Measurements from ENCODE around the gene ACOT2.
"Not testable (repeated sequence)": the region's sequence is repeated elsewhere in the genome, so short reads cannot be mapped to it uniquely, and the experiment has no call there.

ACOT2 gene

GRCh38 chr14:73582102-73582979 is 13.3 kb downstream of the ACOT2 start:
- H3K4me3 Mint-ChIP-seq; H3K36me3 Mint-ChIP-seq (ENCODE audit: low read depth); H3K4me1 Mint-ChIP-seq (ENCODE audit: low read depth); H3K9me3 Mint-ChIP-seq; H3K27ac Mint-ChIP-seq; DNase-seq (ENCODE audit: low spot score); H3K27me3 Mint-ChIP-seq (ENCODE audit: low read depth): not testable (repeated sequence)

GRCh38 chr14:73588695-73589094 is 19.7 kb downstream of the ACOT2 start:
- Mint-ChIP-seq H3K9me3 (no peaks in the 10 kb centered on the region), H3K4me1 (ENCODE audit: low read depth) (peaks cover 3% of the 10 kb centered on the region), H3K4me3 (no peak overlapping the region), H3K36me3 (ENCODE audit: low read depth) (no peaks in the 10 kb centered on the region), H3K27me3 (ENCODE audit: low read depth) (peaks cover 14% of the 10 kb centered on the region), H3K27ac (no peak overlapping the region)
- DNase-seq (ENCODE audit: low spot score) = no peak

- H3K27me3 Mint-ChIP-seq (ENCODE audit: low read depth) = peaks cover 14% of the 10 kb centered on the region
- no peaks in the 10 kb centered on the region for H3K36me3 Mint-ChIP-seq (ENCODE audit: low read depth)
- no peak overlapping the region for H3K4me3 Mint-ChIP-seq
- H3K9me3 Mint-ChIP-seq = no peaks in the 10 kb centered on the region
- peaks cover 3% of the 10 kb centered on the region for H3K4me1 Mint-ChIP-seq (ENCODE audit: low read depth)
- DNase-seq (ENCODE audit: low spot score) = no peak
- H3K27ac Mint-ChIP-seq = no peak overlapping the region
These were observed 20.1 kb downstream of the ACOT2 start for GRCh38 chr14:73589116-73589515.

- peaks cover 15% of the 10 kb centered on the region for H3K27me3 Mint-ChIP-seq (ENCODE audit: low read depth)
- not testable (repeated sequence) for H3K27ac Mint-ChIP-seq; H3K36me3 Mint-ChIP-seq (ENCODE audit: low read depth); H3K4me3 Mint-ChIP-seq; H3K4me1 Mint-ChIP-seq (ENCODE audit: low read depth); H3K9me3 Mint-ChIP-seq; DNase-seq (ENCODE audit: low spot score)
These were observed 21.6 kb downstream of the ACOT2 start for GRCh38 chr14:73590673-73591004.

GRCh38 chr14:73591690-73592449 is 22.9 kb downstream of the ACOT2 start, which contains the start of gene ACOT4:
Gene ACOT4 (plus strand): TSS chr14:73591873. CDS start chr14:73591960, 87 bp downstream.
- H3K4me1 Mint-ChIP-seq (ENCODE audit: low read depth) = peaks cover 3% of the 10 kb centered on the region
- H3K27ac Mint-ChIP-seq = no peak within 1 kb of the TSS
- peak within 1 kb of the TSS; percentile 64 for H3K4me3 Mint-ChIP-seq
- H3K9me3 Mint-ChIP-seq = no peaks in the 10 kb centered on the region
- H3K27me3 Mint-ChIP-seq (ENCODE audit: low read depth) = peaks cover 15% of the 10 kb centered on the region
- DNase-seq (ENCODE audit: low spot score) = no peak
- H3K36me3 Mint-ChIP-seq (ENCODE audit: low read depth) = no peaks in the 10 kb centered on the region

GRCh38 chr14:73594491-73594890 is 25.5 kb downstream of the ACOT2 start:
- Mint-ChIP-seq H3K27ac (no peak overlapping the region), H3K27me3 (ENCODE audit: low read depth) (peaks cover 11% of the 10 kb centered on the region), H3K4me1 (ENCODE audit: low read depth) (peaks cover 3% of the 10 kb centered on the region), H3K9me3 (no peaks in the 10 kb centered on the region), H3K4me3 (no peak overlapping the region), H3K36me3 (ENCODE audit: low read depth) (no peaks in the 10 kb centered on the region)
- DNase-seq (ENCODE audit: low spot score) = no peak

GRCh38 chr14:73599499-73599898 is 30.5 kb downstream of the ACOT2 start:
- Mint-ChIP-seq H3K4me1 (ENCODE audit: low read depth) (peaks cover 3% of the 10 kb centered on the region), H3K4me3 (no peak overlapping the region), H3K36me3 (ENCODE audit: low read depth) (no peaks in the 10 kb centered on the region), H3K9me3 (no peaks in the 10 kb centered on the region), H3K27ac (no peak overlapping the region), H3K27me3 (ENCODE audit: low read depth) (peaks cover 4% of the 10 kb centered on the region)
- DNase-seq (ENCODE audit: low spot score) = no peak

- Mint-ChIP-seq H3K9me3 (no peaks in the 10 kb centered on the region), H3K4me1 (ENCODE audit: low read depth) (peaks cover 5% of the 10 kb centered on the region), H3K27ac (no peak overlapping the region), H3K27me3 (ENCODE audit: low read depth) (peaks cover 7% of the 10 kb centered on the region), H3K36me3 (ENCODE audit: low read depth) (no peaks in the 10 kb centered on the region), H3K4me3 (no peak overlapping the region)
- no peak for DNase-seq (ENCODE audit: low spot score)
These were observed 34.0 kb downstream of the ACOT2 start for GRCh38 chr14:73602994-73603393.

GRCh38 chr14:73606271-73606670 is 37.3 kb downstream of the ACOT2 start:
- Mint-ChIP-seq H3K27ac (no peak overlapping the region), H3K36me3 (ENCODE audit: low read depth) (no peaks in the 10 kb centered on the region), H3K27me3 (ENCODE audit: low read depth) (peaks cover 20% of the 10 kb centered on the region), H3K9me3 (peaks cover 3% of the 10 kb centered on the region), H3K4me1 (ENCODE audit: low read depth) (peaks cover 7% of the 10 kb centered on the region), H3K4me3 (no peak overlapping the region)
- DNase-seq (ENCODE audit: low spot score) = no peak

- Mint-ChIP-seq H3K4me1 (ENCODE audit: low read depth) (peaks cover 9% of the 10 kb centered on the region), H3K9me3 (peaks cover 4% of the 10 kb centered on the region), H3K27ac (no peak overlapping the region), H3K27me3 (ENCODE audit: low read depth) (peaks cover 25% of the 10 kb centered on the region), H3K36me3 (ENCODE audit: low read depth) (no peaks in the 10 kb centered on the region), H3K4me3 (no peak overlapping the region)
- DNase-seq (ENCODE audit: low spot score) = no peak
These were observed 38.2 kb downstream of the ACOT2 start for GRCh38 chr14:73607241-73607640.

- H3K27me3 Mint-ChIP-seq (ENCODE audit: low read depth) = peaks cover 32% of the 10 kb centered on the region
- H3K4me1 Mint-ChIP-seq (ENCODE audit: low read depth) = peaks cover 12% of the 10 kb centered on the region
- H3K9me3 Mint-ChIP-seq = peaks cover 4% of the 10 kb centered on the region
- DNase-seq (ENCODE audit: low spot score) = no peak
- no peak overlapping the region for H3K4me3 Mint-ChIP-seq
- no peaks in the 10 kb centered on the region for H3K36me3 Mint-ChIP-seq (ENCODE audit: low read depth)
- no peak overlapping the region for H3K27ac Mint-ChIP-seq
These were observed 41.7 kb downstream of the ACOT2 start for GRCh38 chr14:73610687-73611086.

- Mint-ChIP-seq H3K27ac (peak within 1 kb of the TSS; percentile 31), H3K4me3 (peak within 1 kb of the TSS; percentile 81)
- peak; percentile 57 for DNase-seq (ENCODE audit: low spot score)
These were observed 43.5 kb downstream of the ACOT2 start, which contains the start of gene ACOT6 for GRCh38 chr14:73612339-73613045. Gene ACOT6 (plus strand): TSS chr14:73612517. CDS start chr14:73612572, 55 bp downstream.

GRCh38 chr14:73613046-73613383 is 44.0 kb downstream of the ACOT2 start:
- H3K4me1 Mint-ChIP-seq (ENCODE audit: low read depth) = peaks cover 10% of the 10 kb centered on the region
- no peak for DNase-seq (ENCODE audit: low spot score)
- H3K27ac Mint-ChIP-seq = peak overlapping the region; percentile 31
- H3K27me3 Mint-ChIP-seq (ENCODE audit: low read depth) = peaks cover 32% of the 10 kb centered on the region
- peak overlapping the region; percentile 81 for H3K4me3 Mint-ChIP-seq
- H3K9me3 Mint-ChIP-seq = peaks cover 4% of the 10 kb centered on the region
- no peaks in the 10 kb centered on the region for H3K36me3 Mint-ChIP-seq (ENCODE audit: low read depth)

More at GRCh38 chr14:73612339-73613045, 43.5 kb downstream of the ACOT2 start, which contains the start of gene ACOT6:
- H3K4me1 Mint-ChIP-seq (ENCODE audit: low read depth) = peaks cover 10% of the 10 kb centered on the region
- peaks cover 4% of the 10 kb centered on the region for H3K9me3 Mint-ChIP-seq
- peaks cover 32% of the 10 kb centered on the region for H3K27me3 Mint-ChIP-seq (ENCODE audit: low read depth)
- H3K36me3 Mint-ChIP-seq (ENCODE audit: low read depth) = no peaks in the 10 kb centered on the region
